ENCODE results near the gene FAM237B.

FAM237B gene

DNA sequence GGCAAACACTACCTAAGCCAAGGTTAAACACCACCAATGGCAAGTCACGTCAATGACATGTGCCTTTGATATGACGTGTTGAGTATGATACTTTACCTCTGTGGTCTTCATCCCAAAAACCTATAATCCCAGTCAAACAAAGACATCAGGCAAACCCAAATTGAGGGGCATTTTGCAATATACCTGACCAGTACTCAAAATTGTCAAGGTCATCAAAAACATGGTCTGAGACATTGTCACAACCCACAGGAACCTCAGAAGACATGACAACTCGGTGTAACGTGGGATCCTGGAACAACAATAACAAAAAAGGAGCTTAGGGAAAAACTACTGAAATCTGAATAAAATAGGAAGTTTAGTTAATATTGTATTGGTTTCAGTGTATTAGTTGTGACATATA lies 7.2 kb downstream of the FAM237B start:
- TF ChIP-seq, protein P1, sequence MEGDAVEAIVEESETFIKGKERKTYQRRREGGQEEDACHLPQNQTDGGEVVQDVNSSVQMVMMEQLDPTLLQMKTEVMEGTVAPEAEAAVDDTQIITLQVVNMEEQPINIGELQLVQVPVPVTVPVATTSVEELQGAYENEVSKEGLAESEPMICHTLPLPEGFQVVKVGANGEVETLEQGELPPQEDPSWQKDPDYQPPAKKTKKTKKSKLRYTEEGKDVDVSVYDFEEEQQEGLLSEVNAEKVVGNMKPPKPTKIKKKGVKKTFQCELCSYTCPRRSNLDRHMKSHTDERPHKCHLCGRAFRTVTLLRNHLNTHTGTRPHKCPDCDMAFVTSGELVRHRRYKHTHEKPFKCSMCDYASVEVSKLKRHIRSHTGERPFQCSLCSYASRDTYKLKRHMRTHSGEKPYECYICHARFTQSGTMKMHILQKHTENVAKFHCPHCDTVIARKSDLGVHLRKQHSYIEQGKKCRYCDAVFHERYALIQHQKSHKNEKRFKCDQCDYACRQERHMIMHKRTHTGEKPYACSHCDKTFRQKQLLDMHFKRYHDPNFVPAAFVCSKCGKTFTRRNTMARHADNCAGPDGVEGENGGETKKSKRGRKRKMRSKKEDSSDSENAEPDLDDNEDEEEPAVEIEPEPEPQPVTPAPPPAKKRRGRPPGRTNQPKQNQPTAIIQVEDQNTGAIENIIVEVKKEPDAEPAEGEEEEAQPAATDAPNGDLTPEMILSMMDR (conservative IDR thresholded peaks at IDR 0.05): no peak
- H3K27ac ChIP-seq: no peak overlapping the region

DNA sequence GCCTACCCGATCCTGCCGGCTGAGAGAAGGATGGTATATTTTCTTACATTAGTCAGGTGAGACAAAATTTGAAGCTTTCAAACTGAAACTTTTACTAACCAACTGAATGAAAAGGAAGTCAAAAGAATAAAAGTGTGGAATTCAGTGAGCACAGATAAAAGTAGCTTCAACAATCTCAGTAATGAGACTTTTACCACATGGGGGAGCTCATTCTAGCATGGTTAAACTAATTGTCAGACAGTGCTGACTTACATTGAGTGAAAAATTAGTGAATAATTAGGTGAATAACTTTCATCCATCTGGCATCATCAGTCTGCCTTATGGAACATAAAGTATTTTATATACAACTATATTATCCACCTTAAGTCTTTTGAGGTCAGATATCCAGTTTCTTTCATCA lies 8.4 kb downstream of the FAM237B start:
- no peak overlapping the region for H3K27ac ChIP-seq
- TF ChIP-seq, protein P1 (conservative IDR thresholded peaks at IDR 0.05): peak; percentile 58

DNA sequence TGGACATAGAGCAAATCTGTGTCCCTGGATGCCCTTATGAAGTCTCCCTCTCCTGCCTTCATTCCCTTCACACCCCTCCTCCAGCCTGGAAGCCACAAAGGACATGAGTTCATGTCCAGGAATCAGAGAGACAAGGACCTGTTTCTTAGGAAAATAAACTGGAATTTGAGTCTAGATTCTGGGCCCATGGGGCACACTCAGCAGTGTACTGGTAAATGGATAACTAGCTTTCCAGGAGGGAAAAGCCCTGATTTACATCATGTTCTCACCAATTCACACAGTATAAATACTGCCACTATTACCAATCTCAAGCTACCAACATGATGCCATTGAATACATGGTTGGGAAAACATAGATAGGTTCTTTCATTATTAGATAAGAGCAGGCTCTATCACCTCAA lies 9.9 kb downstream of the FAM237B start:
- no peak overlapping the region for H3K27ac ChIP-seq
- TF ChIP-seq, protein P1 (conservative IDR thresholded peaks at IDR 0.05): no peak

DNA sequence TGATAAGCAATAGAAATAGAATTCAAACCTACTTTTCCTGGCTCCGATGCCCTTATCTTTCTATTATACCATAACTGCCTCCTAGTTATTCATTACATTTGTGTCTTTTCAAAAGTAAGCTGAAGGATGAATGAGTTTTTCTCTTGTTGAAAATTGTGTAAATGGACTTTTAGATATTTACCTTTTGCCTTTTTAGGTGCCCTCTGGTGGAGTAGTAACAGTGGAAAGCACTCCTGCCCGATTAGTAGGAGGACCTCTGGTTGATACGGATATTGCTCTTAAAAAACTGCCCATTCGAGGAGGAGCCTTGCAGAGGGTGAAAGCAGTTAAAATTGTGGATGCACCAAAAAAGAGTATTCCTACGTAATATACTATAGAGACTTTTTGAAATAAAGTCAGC lies 11.2 kb downstream of the FAM237B start:
- TF ChIP-seq, protein P1 (conservative IDR thresholded peaks at IDR 0.05): no peak; the same call in 1 of the 2 replicates
- H3K27ac ChIP-seq: no peak overlapping the region

DNA sequence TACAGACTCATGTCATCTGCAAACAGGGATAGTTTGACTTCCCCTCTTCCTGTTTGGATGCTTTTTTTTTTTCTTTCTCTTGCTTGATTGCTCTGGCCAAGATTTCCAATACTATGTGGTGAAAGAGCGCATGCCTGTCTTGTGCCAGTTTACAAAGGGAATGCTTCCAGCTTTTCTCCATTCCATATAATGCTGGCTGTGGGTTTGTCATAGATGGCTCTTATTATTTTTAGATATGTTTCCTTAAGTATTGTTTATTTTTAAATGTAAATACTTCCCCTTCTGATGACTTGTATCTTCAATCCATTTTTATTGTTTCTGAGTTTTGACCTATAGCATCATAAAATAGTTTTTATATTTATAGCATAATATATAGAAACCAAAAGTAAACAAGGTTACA lies 17.9 kb downstream of the FAM237B start:
- TF ChIP-seq, protein P1 (conservative IDR thresholded peaks at IDR 0.05): no peak
- no peak overlapping the region for H3K27ac ChIP-seq

DNA sequence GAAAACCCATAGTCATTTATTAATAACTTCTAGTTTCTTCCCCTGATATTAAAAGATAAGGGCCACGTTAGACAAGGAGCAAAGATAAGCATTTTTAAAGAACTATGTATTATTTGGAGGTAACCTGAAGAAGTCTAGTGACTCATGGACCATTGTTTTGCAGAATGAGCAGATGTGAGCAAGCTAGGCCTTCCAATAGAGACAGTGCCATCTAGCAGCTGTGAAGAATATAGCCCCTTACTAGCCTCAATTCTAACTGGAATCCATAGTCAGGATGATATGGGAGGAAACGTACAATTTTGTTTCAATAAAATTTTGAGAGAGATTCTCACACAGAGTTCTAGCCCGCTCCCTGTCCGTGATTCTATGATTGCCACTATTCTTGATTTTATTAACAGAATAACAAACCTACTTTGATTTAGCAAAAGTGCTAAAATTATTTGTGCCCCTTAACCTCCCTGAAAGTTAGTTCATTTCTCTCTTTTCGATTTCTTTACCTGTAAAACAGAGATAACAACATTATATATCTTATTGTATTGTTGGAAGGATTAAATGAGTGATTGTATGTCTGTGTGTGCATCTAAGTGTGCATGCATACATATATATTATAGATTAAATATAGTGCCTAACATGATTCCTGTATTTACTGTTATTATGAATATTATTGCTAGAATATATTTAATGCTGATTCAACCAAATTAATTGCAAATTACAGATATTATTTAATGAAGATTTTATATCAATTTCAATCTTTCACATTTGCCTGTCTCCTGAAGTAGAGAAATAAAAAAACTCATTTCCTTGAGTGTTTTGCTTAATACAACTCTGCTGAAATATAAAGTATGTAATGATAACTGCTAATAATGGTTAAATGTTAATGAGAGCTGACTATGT lies 22.7 kb downstream of the FAM237B start:
- no peak overlapping the region for H3K27ac ChIP-seq
- TF ChIP-seq, protein P1 (conservative IDR thresholded peaks at IDR 0.05): peak; percentile 86

DNA sequence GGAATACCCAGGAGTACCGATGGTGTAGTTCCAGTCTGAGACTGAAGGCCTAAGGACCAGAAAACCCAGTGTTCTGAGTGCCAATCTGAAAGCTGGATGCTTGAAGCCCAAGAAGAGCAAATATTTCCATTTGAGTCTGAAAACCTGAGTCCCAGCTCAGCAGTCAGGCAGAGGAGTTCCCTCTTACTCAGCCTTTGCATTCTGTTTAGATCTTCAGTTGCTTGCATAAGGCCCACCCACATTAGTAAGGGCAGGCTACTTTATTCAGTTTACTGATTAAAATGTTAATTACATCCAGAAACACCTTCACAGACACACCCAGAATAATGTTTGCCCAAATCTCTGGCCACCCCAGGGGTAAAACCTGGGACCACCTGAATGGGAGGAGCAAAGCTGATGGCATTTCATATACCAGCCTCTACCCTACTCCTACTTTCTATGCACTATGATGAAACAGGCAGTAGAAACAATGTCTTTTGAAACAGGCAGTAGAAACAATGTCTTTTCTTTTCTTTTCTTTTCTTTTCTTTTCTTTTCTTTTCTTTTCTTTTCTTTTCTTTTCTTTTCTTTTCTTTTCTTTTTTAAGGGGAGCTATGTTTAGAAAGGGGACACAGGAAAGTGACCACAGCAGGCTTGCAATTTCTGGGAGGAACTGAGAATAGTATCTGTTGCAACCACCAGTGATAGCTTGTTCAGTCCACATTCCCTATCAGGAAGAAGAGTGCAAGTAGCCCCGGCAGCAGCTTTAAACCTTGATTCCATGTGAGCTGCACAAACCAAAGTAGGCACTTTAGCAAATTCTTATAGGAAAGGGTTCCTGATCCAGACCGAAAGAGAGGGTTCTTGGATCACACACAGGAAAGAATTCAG lies 30.6 kb downstream of the FAM237B start:
- TF ChIP-seq, protein P1 (conservative IDR thresholded peaks at IDR 0.05): no peak
- H3K27ac ChIP-seq: no peak overlapping the region
